Natural killer cell (primary cell): ENCODE results near the gene DIP2A. TPM values are rescaled to one million over a fixed set of nuclear protein-coding genes. Genes with fewer than 3 reads are reported as not detected.

Experiments
- ATAC-seq, 3 donors: fragments of 150-1000 bp in 2 of 3; fragments of 200-7000 bp in 1 of 3; cut with Tn5 transposase; 1 replicate in 1 of 3; 2 replicates in 2 of 3; pipeline ENCODE4 v1.10.0; 2021; ENCODE audit warnings: mild to moderate bottlenecking in 2 of 3, moderate library complexity in 2 of 3
- DNase-seq, 2 donors: peaks; one replicate each; pipeline versions ENCODE4 v3.0.0 to v3.0.0-alpha.2; 2013 to 2021; ENCODE audit warnings: mixed read lengths in 1 of 2
- H3K27ac ChIP-seq: one replicate; pipeline ENCODE4 v1.5.1; 2013; ENCODE audit warnings: mild to moderate bottlenecking, low read length
- H3K27me3 ChIP-seq: one replicate; pipeline ENCODE4 v1.6.1; 2013; ENCODE audit warnings: low read length; ENCODE audit not compliant: control insufficient read depth, insufficient read depth
- H3K36me3 ChIP-seq: one replicate; pipeline ENCODE4 v1.6.1; 2013; ENCODE audit warnings: low read length; ENCODE audit not compliant: control insufficient read depth, insufficient read depth
- H3K4me1 ChIP-seq: one replicate; pipeline ENCODE4 v1.6.1; 2013; ENCODE audit warnings: low read length; ENCODE audit not compliant: control insufficient read depth, insufficient read depth
- H3K4me3 ChIP-seq: one replicate; pipeline ENCODE4 v1.5.1; 2013; ENCODE audit warnings: low read length
- H3K9me3 ChIP-seq: one replicate; pipeline ENCODE4 v1.6.1; 2013; ENCODE audit warnings: low read length; ENCODE audit not compliant: control insufficient read depth, insufficient read depth
- H3K27ac Mint-ChIP-seq, 2 donors: one replicate each; pipeline ENCODE4 v1.8.0; 2022; ENCODE audit warnings: mild to moderate bottlenecking in 2 of 2, mixed read lengths in 2 of 2, moderate library complexity in 1 of 2
- H3K27me3 Mint-ChIP-seq, 2 donors: one replicate each; pipeline ENCODE4 v1.8.0; 2022; ENCODE audit warnings: low read depth in 2 of 2, mixed read lengths in 2 of 2
- H3K36me3 Mint-ChIP-seq: one replicate; pipeline ENCODE4 v1.8.0; 2022; ENCODE audit warnings: mixed read lengths
- H3K4me1 Mint-ChIP-seq, 2 donors: one replicate each; pipeline ENCODE4 v1.8.0; 2022; ENCODE audit warnings: mixed read lengths in 2 of 2
- H3K4me3 Mint-ChIP-seq: one replicate; pipeline ENCODE4 v1.8.0; 2022; ENCODE audit warnings: mild to moderate bottlenecking, moderate library complexity, mixed read lengths
- H3K9me3 Mint-ChIP-seq, 2 donors: one replicate each; pipeline ENCODE4 v1.8.0; 2022; ENCODE audit warnings: mixed read lengths in 2 of 2
- WGBS: methylation state at CpG from one replicate; pipeline ENCODE4 v1.1.7; 2013; ENCODE audit warnings: missing lambda C conversion rate; ENCODE audit not compliant: insufficient coverage; 5-methylcytosine and 5-hydroxymethylcytosine counted together
- intact Hi-C: fragments of 100-400 bp; cut with micrococcal nuclease; formaldehyde crosslinking; loops from one replicate; pipeline ENCODE4 v1.14.2; 2022
- total RNA-seq, 4 donors: library from RNA; stranded (reverse); fragments of 120-200 nt in 1 of 4; gene quantifications; one replicate each; pipeline versions ENCODE4 v1.2.3 to v1.2.4, GENCODE V29; 2013 to 2022
- TF ChIP-seq, protein P1 (sequence below): fragments of 200-600 bp; IDR thresholded peaks from one replicate; pipeline ENCODE4 v1.8.0; 2022; ENCODE audit warnings: antibody characterized with exemption

DIP2A gene
- total RNA-seq, 3 donors from 2014 or later (not counting 1 experiment from before 2014, with no cell fraction given): 166 to 308 (median 170) TPM

DNA sequence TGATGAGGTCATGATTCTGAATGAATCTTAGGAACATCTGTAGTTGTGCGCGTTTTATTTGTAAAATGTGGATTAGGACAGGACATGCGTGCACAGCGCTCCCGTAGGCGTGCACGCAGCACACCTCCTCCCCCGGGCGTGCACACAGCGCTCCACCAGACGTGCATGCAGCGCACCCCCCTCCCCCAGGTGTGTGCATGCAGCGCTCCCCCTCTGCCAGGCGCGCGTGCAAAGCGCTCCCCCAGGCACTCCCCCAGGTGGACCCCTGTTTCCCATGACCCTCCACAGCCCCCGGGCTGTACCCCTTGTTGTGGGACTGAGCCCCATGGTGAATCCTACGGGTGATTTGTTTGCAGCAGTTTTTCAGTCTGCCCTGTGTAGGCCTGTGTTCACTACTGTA is 84.6 kb downstream of the DIP2A start:
- H3K4me1 Mint-ChIP-seq: peaks cover 0 to 67% of the 10 kb centered on the region in 2 donors
- no peaks in the 10 kb centered on the region for H3K9me3 Mint-ChIP-seq
- TF ChIP-seq, protein P1, sequence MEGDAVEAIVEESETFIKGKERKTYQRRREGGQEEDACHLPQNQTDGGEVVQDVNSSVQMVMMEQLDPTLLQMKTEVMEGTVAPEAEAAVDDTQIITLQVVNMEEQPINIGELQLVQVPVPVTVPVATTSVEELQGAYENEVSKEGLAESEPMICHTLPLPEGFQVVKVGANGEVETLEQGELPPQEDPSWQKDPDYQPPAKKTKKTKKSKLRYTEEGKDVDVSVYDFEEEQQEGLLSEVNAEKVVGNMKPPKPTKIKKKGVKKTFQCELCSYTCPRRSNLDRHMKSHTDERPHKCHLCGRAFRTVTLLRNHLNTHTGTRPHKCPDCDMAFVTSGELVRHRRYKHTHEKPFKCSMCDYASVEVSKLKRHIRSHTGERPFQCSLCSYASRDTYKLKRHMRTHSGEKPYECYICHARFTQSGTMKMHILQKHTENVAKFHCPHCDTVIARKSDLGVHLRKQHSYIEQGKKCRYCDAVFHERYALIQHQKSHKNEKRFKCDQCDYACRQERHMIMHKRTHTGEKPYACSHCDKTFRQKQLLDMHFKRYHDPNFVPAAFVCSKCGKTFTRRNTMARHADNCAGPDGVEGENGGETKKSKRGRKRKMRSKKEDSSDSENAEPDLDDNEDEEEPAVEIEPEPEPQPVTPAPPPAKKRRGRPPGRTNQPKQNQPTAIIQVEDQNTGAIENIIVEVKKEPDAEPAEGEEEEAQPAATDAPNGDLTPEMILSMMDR: no peak
- no peak overlapping the region for H3K4me3 Mint-ChIP-seq
- intact Hi-C loops: no loop called here
- Histone ChIP-seq H3K4me1 (no peaks in the 10 kb centered on the region), H3K36me3 (peaks cover 76% of the 10 kb centered on the region), H3K4me3 (no peak overlapping the region), H3K9me3 (no peaks in the 10 kb centered on the region), H3K27ac (no peak overlapping the region), H3K27me3 (no peaks in the 10 kb centered on the region)
- ATAC-seq (no peak), DNase-seq (peak in 1 of 2 donors; percentile 7)
- WGBS: 97% methylated on average over 19 of the region's 19 CpGs
- H3K27me3 Mint-ChIP-seq: no peaks in the 10 kb centered on the region
- H3K36me3 Mint-ChIP-seq: no peaks in the 10 kb centered on the region
- peak overlapping the region in 1 of 2 donors; percentile 77 for H3K27ac Mint-ChIP-seq

DNA sequence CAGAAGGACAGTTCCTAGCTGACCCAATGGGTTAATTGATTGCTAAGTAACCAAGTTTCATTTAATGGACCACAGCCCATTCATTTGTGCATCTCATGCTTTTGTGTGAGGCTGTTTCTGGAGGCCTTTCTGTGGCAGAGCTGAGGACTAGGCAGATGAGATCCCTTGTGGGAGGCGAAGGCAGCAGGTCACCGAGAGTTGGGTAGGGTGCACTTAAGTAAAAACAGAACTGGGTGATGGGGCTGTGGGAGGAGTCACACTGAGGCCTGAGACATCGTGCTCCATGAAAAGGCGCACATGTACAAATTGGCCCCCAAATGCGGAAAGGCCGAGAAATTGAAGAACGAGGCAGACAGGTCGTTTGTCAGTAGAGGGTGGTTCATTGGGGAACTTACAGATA is 85.3 kb downstream of the DIP2A start:
- peak overlapping the region in 1 of 2 donors; percentile 77 for H3K27ac Mint-ChIP-seq
- H3K36me3 ChIP-seq: peaks cover 69% of the 10 kb centered on the region
- no peak overlapping the region for H3K4me3 Mint-ChIP-seq
- peak in 1 of 2 donors; percentile 4 for DNase-seq
- H3K27me3 ChIP-seq: no peaks in the 10 kb centered on the region
- H3K27me3 Mint-ChIP-seq: no peaks in the 10 kb centered on the region
- peaks cover 0 to 68% of the 10 kb centered on the region in 2 donors for H3K4me1 Mint-ChIP-seq
- H3K9me3 ChIP-seq: no peaks in the 10 kb centered on the region
- TF ChIP-seq, protein P1: no peak
- WGBS: 96% methylated on average over 8 of the region's 8 CpGs
- H3K4me1 ChIP-seq: no peaks in the 10 kb centered on the region
- H3K9me3 Mint-ChIP-seq: no peaks in the 10 kb centered on the region
- no peak overlapping the region for H3K4me3 ChIP-seq
- H3K36me3 Mint-ChIP-seq: no peaks in the 10 kb centered on the region
- intact Hi-C loops: no loop called here
- ATAC-seq: no peak
- no peak overlapping the region for H3K27ac ChIP-seq

DNA sequence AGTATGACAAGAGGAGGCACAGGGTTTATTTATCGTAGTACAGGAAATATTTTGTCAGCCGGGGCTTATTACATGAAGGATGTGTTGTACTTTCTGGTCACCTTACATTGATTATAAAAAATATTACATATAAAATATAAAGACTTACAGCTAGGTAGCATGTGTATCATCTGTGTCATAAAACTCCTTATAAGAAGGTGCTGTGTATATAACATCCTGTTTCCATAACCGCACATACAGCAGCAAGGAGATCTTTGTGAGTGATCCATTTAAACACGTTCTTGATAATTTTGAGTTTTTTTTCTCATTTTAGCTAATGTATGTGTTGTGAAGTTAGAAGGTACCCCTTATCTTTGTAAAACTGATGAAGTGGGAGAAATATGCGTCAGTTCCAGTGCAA is 86.1 kb downstream of the DIP2A start:
- Mint-ChIP-seq H3K9me3 (no peaks in the 10 kb centered on the region), H3K4me3 (no peak overlapping the region), H3K27ac (peak overlapping the region in 1 of 2 donors; percentile 77), H3K4me1 (peaks cover 0 to 62% of the 10 kb centered on the region in 2 donors), H3K27me3 (no peaks in the 10 kb centered on the region), H3K36me3 (no peaks in the 10 kb centered on the region)
- no peak for DNase-seq
- H3K9me3 ChIP-seq: no peaks in the 10 kb centered on the region
- H3K27ac ChIP-seq: no peak overlapping the region
- H3K36me3 ChIP-seq: peaks cover 65% of the 10 kb centered on the region
- no peak for ATAC-seq
- H3K4me3 ChIP-seq: no peak overlapping the region
- no peaks in the 10 kb centered on the region for H3K27me3 ChIP-seq
- TF ChIP-seq, protein P1: no peak
- 93% methylated on average over 4 of the region's 5 CpGs for WGBS
- H3K4me1 ChIP-seq: peaks cover 4% of the 10 kb centered on the region
- intact Hi-C loops: no loop called here

DNA sequence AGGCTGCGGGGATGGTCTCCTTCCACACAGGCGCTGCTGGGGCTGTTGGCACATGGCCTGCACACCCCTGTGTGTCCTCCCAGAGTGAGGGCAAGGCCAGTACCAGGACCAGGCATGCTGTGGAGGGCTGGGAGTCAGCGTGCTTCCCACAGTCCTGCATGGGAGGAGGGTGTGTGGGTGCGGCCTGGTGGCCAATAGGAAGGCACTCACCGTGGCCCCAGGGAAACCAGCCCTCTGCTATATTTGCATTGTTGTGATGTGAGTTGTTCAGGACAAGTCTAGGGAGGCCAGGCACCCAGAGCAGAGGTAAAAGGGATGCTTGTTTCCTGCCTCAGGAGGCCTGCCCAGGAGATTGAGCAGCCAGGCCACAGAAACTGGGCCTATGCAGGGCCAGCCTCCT is 86.7 kb downstream of the DIP2A start:
- ATAC-seq: no peak

More for the DNA sequence above, 86.7 kb downstream of the DIP2A start:
- Histone ChIP-seq H3K36me3 (peaks cover 60% of the 10 kb centered on the region), H3K4me1 (peaks cover 9% of the 10 kb centered on the region), H3K27me3 (no peaks in the 10 kb centered on the region), H3K9me3 (no peaks in the 10 kb centered on the region), H3K27ac (no peak overlapping the region), H3K4me3 (no peak overlapping the region)
- TF ChIP-seq, protein P1: no peak
- Mint-ChIP-seq H3K27me3 (no peaks in the 10 kb centered on the region), H3K4me1 (peaks cover 5 to 62% of the 10 kb centered on the region in 2 donors), H3K36me3 (no peaks in the 10 kb centered on the region), H3K4me3 (no peak overlapping the region), H3K27ac (peak overlapping the region in 1 of 2 donors; percentile 77), H3K9me3 (no peaks in the 10 kb centered on the region)
- DNase-seq: no peak
- WGBS: 95% methylated on average over 5 of the region's 5 CpGs
- intact Hi-C loops: no loop called here
